Rectal smooth muscle tissue (tissue), 1 donor: ENCODE data around the gene CACHD1.

ENCODE experiments used
- H3K27ac ChIP-seq: one replicate; pipeline ENCODE4 v1.7.0; 2013; ENCODE audit warnings: low read depth, low read length, inconsistent platforms
- H3K27me3 ChIP-seq: one replicate; pipeline ENCODE4 v1.7.0; 2013; ENCODE audit warnings: low read length; ENCODE audit not compliant: control insufficient read depth, insufficient read depth
- H3K36me3 ChIP-seq: one replicate; pipeline ENCODE4 v1.7.0; 2013; ENCODE audit warnings: low read length; ENCODE audit not compliant: control insufficient read depth, insufficient read depth
- H3K4me1 ChIP-seq: one replicate; pipeline ENCODE4 v1.7.0; 2013; ENCODE audit warnings: low read length; ENCODE audit not compliant: control insufficient read depth, insufficient read depth
- H3K4me3 ChIP-seq: one replicate; pipeline ENCODE4 v1.7.0; 2013; ENCODE audit warnings: low read length
- H3K9ac ChIP-seq: one replicate; pipeline ENCODE4 v1.7.0; 2013; ENCODE audit warnings: low read length

CACHD1 gene

GRCh38 chr1:64535938-64536835 lies 66.3 kb downstream of the CACHD1 start:
- H3K27ac ChIP-seq, result no peak overlapping the region
- no peaks in the 10 kb centered on the region for H3K27me3 ChIP-seq
- no peaks in the 10 kb centered on the region for H3K36me3 ChIP-seq
- H3K4me3 ChIP-seq, result no peak overlapping the region
- H3K9ac ChIP-seq, result no peak overlapping the region
- H3K4me1 ChIP-seq, result peaks cover 4% of the 10 kb centered on the region

GRCh38 chr1:64536836-64537490 lies 67.0 kb downstream of the CACHD1 start:
- H3K27me3 ChIP-seq, result no peaks in the 10 kb centered on the region
- H3K4me3 ChIP-seq, result no peak overlapping the region
- no peak overlapping the region for H3K27ac ChIP-seq
- no peaks in the 10 kb centered on the region for H3K36me3 ChIP-seq
- H3K4me1 ChIP-seq, result peaks cover 4% of the 10 kb centered on the region
- no peak overlapping the region for H3K9ac ChIP-seq

- no peak overlapping the region for H3K9ac ChIP-seq
- peaks cover 4% of the 10 kb centered on the region for H3K4me1 ChIP-seq
- H3K27ac ChIP-seq, result no peak overlapping the region
- no peaks in the 10 kb centered on the region for H3K36me3 ChIP-seq
- no peak overlapping the region for H3K4me3 ChIP-seq
- no peaks in the 10 kb centered on the region for H3K27me3 ChIP-seq
Observed at GRCh38 chr1:64537942-64538341, 68.0 kb downstream of the CACHD1 start.

GRCh38 chr1:64538389-64538788 lies 68.5 kb downstream of the CACHD1 start:
- Histone ChIP-seq H3K36me3 (no peaks in the 10 kb centered on the region), H3K27me3 (no peaks in the 10 kb centered on the region), H3K4me1 (peaks cover 4% of the 10 kb centered on the region), H3K9ac (no peak overlapping the region), H3K4me3 (no peak overlapping the region), H3K27ac (no peak overlapping the region)

- H3K27me3 ChIP-seq, result no peaks in the 10 kb centered on the region
- no peak overlapping the region for H3K9ac ChIP-seq
- H3K4me3 ChIP-seq, result no peak overlapping the region
- H3K36me3 ChIP-seq, result no peaks in the 10 kb centered on the region
- H3K27ac ChIP-seq, result no peak overlapping the region
- peaks cover 4% of the 10 kb centered on the region for H3K4me1 ChIP-seq
Observed at GRCh38 chr1:64539289-64539688, 69.4 kb downstream of the CACHD1 start.

GRCh38 chr1:64539781-64540218 lies 69.9 kb downstream of the CACHD1 start:
- Histone ChIP-seq H3K9ac (no peak overlapping the region), H3K4me3 (no peak overlapping the region), H3K27ac (no peak overlapping the region), H3K4me1 (peaks cover 4% of the 10 kb centered on the region), H3K36me3 (no peaks in the 10 kb centered on the region), H3K27me3 (no peaks in the 10 kb centered on the region)

- Histone ChIP-seq H3K36me3 (no peaks in the 10 kb centered on the region), H3K4me3 (no peak overlapping the region), H3K9ac (no peak overlapping the region), H3K4me1 (peaks cover 4% of the 10 kb centered on the region), H3K27me3 (no peaks in the 10 kb centered on the region), H3K27ac (no peak overlapping the region)
Observed at GRCh38 chr1:64540265-64540791, 70.4 kb downstream of the CACHD1 start.

GRCh38 chr1:64542118-64542517 lies 72.2 kb downstream of the CACHD1 start:
- Histone ChIP-seq H3K27me3 (no peaks in the 10 kb centered on the region), H3K36me3 (no peaks in the 10 kb centered on the region), H3K9ac (no peak overlapping the region), H3K27ac (no peak overlapping the region), H3K4me1 (peaks cover 4% of the 10 kb centered on the region), H3K4me3 (no peak overlapping the region)

- H3K27ac ChIP-seq, result no peak overlapping the region
- peaks cover 4% of the 10 kb centered on the region for H3K4me1 ChIP-seq
Observed at GRCh38 chr1:64543831-64544230, 73.9 kb downstream of the CACHD1 start.

GRCh38 chr1:64545118-64545843 lies 75.4 kb downstream of the CACHD1 start:
- Histone ChIP-seq H3K9ac (no peak overlapping the region), H3K27ac (no peak overlapping the region), H3K4me3 (no peak overlapping the region), H3K27me3 (no peaks in the 10 kb centered on the region), H3K36me3 (no peaks in the 10 kb centered on the region), H3K4me1 (peaks cover 4% of the 10 kb centered on the region)

More at GRCh38 chr1:64543831-64544230, 73.9 kb downstream of the CACHD1 start:
- Histone ChIP-seq H3K4me3 (no peak overlapping the region), H3K9ac (no peak overlapping the region), H3K36me3 (no peaks in the 10 kb centered on the region), H3K27me3 (no peaks in the 10 kb centered on the region)

- H3K27ac ChIP-seq, result no peak overlapping the region
Observed at GRCh38 chr1:64546013-64546412, 76.1 kb downstream of the CACHD1 start.

More at GRCh38 chr1:64546013-64546412, 76.1 kb downstream of the CACHD1 start:
- H3K4me1 ChIP-seq, result peaks cover 4% of the 10 kb centered on the region
- no peak overlapping the region for H3K4me3 ChIP-seq
- no peak overlapping the region for H3K9ac ChIP-seq
- no peaks in the 10 kb centered on the region for H3K27me3 ChIP-seq
- H3K36me3 ChIP-seq, result no peaks in the 10 kb centered on the region
